Measurements from ENCODE around the gene DDR2. TPM values are rescaled to one million over a fixed set of nuclear protein-coding genes. Genes with fewer than 3 reads are reported as not detected.

DDR2 gene
- total RNA-seq, 1 experiment from 2014 or later = 0.52 TPM

DNA sequence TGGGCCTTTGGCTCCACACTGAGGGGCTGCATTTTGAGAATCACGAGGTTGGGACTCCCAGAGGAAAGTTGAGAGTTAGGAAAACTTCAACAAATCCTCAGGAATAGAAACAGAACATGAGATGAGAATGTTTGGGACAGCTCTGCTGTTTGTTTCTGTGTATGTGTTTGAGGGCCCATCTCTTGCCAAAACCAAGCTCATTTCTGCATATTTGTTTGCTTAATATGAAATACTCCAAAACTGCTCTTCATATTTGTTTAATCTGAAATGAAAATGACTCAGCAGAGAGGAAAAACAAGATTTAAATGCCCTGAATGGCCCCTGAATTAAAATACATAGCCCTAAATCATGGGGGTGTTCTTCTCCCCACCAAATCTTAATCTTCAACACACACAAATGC lies 78.1 kb downstream of the DDR2 start:
- no peaks in the 10 kb centered on the region; the same call in 1 of the 2 replicates for H3K27me3 Mint-ChIP-seq (ENCODE audit: low read depth)
- Histone ChIP-seq H3K56ac (ENCODE audit: insufficient read length, low read depth, low read length) (no peak overlapping the region), H4K5ac (ENCODE audit: insufficient read length, low read depth, low read length) (no peak overlapping the region), H2AFZ (ENCODE audit: low read length) (no peak overlapping the region), H2BK120ac (ENCODE audit: low read depth, low read length, poor library complexity, severe bottlenecking) (no peak overlapping the region), H3K23me2 (ENCODE audit: insufficient read length, low read depth, low read length, poor library complexity, severe bottlenecking) (no peaks in the 10 kb centered on the region), H4K20me1 (ENCODE audit: control insufficient read depth, insufficient read depth, insufficient read length) (no peaks in the 10 kb centered on the region), H4K8ac (replicated peaks; ENCODE audit: insufficient read length, low read depth, low read length) (no peak overlapping the region), H3T11ph (ENCODE audit: low read length) (no peak overlapping the region), H3K4ac (ENCODE audit: low read depth, low read length) (no peak overlapping the region), H3K27me3 (ENCODE audit: insufficient read depth, low read length) (no peaks in the 10 kb centered on the region), H2BK20ac (ENCODE audit: low read depth, low read length, poor library complexity, severe bottlenecking) (no peak overlapping the region), H2BK15ac (ENCODE audit: low read depth, low read length) (no peak overlapping the region), H2BK12ac (ENCODE audit: insufficient read length, low read depth, low read length) (no peak overlapping the region), H3K4me1 (ENCODE audit: insufficient read depth, low read length) (no peaks in the 10 kb centered on the region), H3K79me1 (ENCODE audit: insufficient read depth, low read depth, low read length, poor library complexity, severe bottlenecking) (no peaks in the 10 kb centered on the region), H3K9me3 (ENCODE audit: control insufficient read depth, low read depth, low read length) (no peaks in the 10 kb centered on the region), H3K79me2 (ENCODE audit: insufficient read depth, low read length) (no peaks in the 10 kb centered on the region), H3K23ac (ENCODE audit: insufficient read length, low read depth, low read length) (no peak overlapping the region), H3K27ac (ENCODE audit: insufficient read length, low read depth, low read length) (no peak overlapping the region), H3K18ac (ENCODE audit: insufficient read length, low read depth, low read length) (no peak overlapping the region), H3K9ac (ENCODE audit: extremely low read depth, insufficient read length, low read length) (no peak overlapping the region), H3K14ac (ENCODE audit: insufficient read depth, low read length) (no peak overlapping the region), H2AK5ac (ENCODE audit: insufficient read length, low read length) (no peak overlapping the region), H4K91ac (ENCODE audit: insufficient read length, low read depth, low read length) (no peak overlapping the region), H2BK5ac (ENCODE audit: insufficient read length, low read length) (no peak overlapping the region), H3K4me2 (ENCODE audit: insufficient read depth, insufficient read length, low read length) (no peak overlapping the region)
- no CpG with 5 or more reads among the region's 1 CpG for WGBS (ENCODE audit: extremely low coverage, insufficient read length, low lambda C conversion rate)
- no peaks in the 10 kb centered on the region for H3K36me3 Mint-ChIP-seq (ENCODE audit: insufficient read depth in 1 of 3, low read depth in 3 of 3)
- H3K9me3 Mint-ChIP-seq = no peaks in the 10 kb centered on the region
- peaks cover 3 to 4% of the 10 kb centered on the region in 2 experiments; a peak in 3 of 4 replicates for H3K4me1 Mint-ChIP-seq
- no peak overlapping the region for H3K27ac Mint-ChIP-seq
- no peak overlapping the region for H3K4me3 Mint-ChIP-seq
- TF ChIP-seq, protein P1, sequence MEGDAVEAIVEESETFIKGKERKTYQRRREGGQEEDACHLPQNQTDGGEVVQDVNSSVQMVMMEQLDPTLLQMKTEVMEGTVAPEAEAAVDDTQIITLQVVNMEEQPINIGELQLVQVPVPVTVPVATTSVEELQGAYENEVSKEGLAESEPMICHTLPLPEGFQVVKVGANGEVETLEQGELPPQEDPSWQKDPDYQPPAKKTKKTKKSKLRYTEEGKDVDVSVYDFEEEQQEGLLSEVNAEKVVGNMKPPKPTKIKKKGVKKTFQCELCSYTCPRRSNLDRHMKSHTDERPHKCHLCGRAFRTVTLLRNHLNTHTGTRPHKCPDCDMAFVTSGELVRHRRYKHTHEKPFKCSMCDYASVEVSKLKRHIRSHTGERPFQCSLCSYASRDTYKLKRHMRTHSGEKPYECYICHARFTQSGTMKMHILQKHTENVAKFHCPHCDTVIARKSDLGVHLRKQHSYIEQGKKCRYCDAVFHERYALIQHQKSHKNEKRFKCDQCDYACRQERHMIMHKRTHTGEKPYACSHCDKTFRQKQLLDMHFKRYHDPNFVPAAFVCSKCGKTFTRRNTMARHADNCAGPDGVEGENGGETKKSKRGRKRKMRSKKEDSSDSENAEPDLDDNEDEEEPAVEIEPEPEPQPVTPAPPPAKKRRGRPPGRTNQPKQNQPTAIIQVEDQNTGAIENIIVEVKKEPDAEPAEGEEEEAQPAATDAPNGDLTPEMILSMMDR (conservative IDR thresholded peaks at IDR 0.05) = no peak
- no peak for DNase-seq
